H1 (cell line): ENCODE data around the gene GTF2A1. TPM values are rescaled to one million over a fixed set of nuclear protein-coding genes. Genes with fewer than 3 reads are reported as not detected.

ENCODE experiments used
- CTCF ChIA-PET: fragments of 300-600 bp; sonication (Branson Sonifier 250); formaldehyde crosslinking; loops from one replicate; lab custom pipeline; 2021; ENCODE audit not compliant: partially characterized antibody; lab: Charles Lee
- POLR2A ChIA-PET: fragments of 300-600 bp; sonication (Branson Sonifier 250); formaldehyde crosslinking; loops from one replicate; lab custom pipeline; 2021; ENCODE audit warnings: inconsistent platforms; ENCODE audit not compliant: partially characterized antibody; lab: Charles Lee
- DNase-seq, 2 experiments: peaks; one replicate each; pipeline versions ENCODE4 v3.0.0 to v3.0.0-alpha.2; 2010 to 2022; ENCODE audit warnings: low spot score in 2 of 2, low read depth in 1 of 2, mixed read lengths in 1 of 2
- FAIRE-seq: peaks from 2 replicates; lab custom pipeline; 2011; peaks lifted over from hg19 to GRCh38; lab: Jason Lieb, UNC
- H2AFZ ChIP-seq: 2 replicates; pipeline ENCODE4 v1.8.1; 2012; ENCODE audit warnings: low read length, inconsistent platforms
- H2AK5ac ChIP-seq: 2 replicates; pipeline ENCODE4 v1.6.1; 2013; ENCODE audit warnings: low read depth, low read length
- H2BK120ac ChIP-seq: replicated peaks from 2 replicates; pipeline ENCODE3; 2013; ENCODE audit warnings: low read depth, low read length, inconsistent platforms
- H2BK12ac ChIP-seq: 2 replicates; pipeline ENCODE4 v1.6.1; 2013; ENCODE audit warnings: low read depth, low read length
- H2BK15ac ChIP-seq: 2 replicates; pipeline ENCODE4 v1.6.1; 2013; ENCODE audit warnings: low read length
- H2BK20ac ChIP-seq: 2 replicates; pipeline ENCODE4 v1.6.1; 2013; ENCODE audit warnings: low read length
- H2BK5ac ChIP-seq: 2 replicates; pipeline ENCODE4 v1.6.1; 2013; ENCODE audit warnings: low read depth, low read length
- H3K14ac ChIP-seq: 2 replicates; pipeline ENCODE4 v1.6.1; 2013; ENCODE audit warnings: inconsistent platforms; ENCODE audit not compliant: insufficient read length
- H3K18ac ChIP-seq: 2 replicates; pipeline ENCODE4 v1.6.1; 2013; ENCODE audit warnings: low read length; ENCODE audit errors: extremely low read depth
- H3K23ac ChIP-seq: 2 replicates; pipeline ENCODE4 v1.6.1; 2013; ENCODE audit warnings: inconsistent platforms; ENCODE audit not compliant: insufficient read length
- H3K23me2 ChIP-seq: 2 replicates; pipeline ENCODE4 v1.6.1; 2013; ENCODE audit warnings: low read depth, low read length
- H3K27ac ChIP-seq: 2 replicates; pipeline ENCODE4 v1.6.1; 2011; ENCODE audit warnings: low read depth, low read length, inconsistent platforms
- H3K27me3 ChIP-seq, 4 experiments: replicated peaks in 1 of 4; 1 replicate in 1 of 4; 2 replicates in 3 of 4; pipeline versions ENCODE4 v1.6.1 to v1.8.1; 2011 to 2013; ENCODE audit warnings: low read length in 3 of 4, mild to moderate bottlenecking in 3 of 4, inconsistent platforms in 2 of 4, mixed read lengths in 2 of 4, moderate library complexity in 1 of 4; ENCODE audit not compliant: control insufficient read depth in 3 of 4, insufficient read depth in 3 of 4; ENCODE audit errors: extremely low read depth in 1 of 4
- H3K36me3 ChIP-seq, 4 experiments: 2 replicates each; pipeline versions ENCODE4 v1.6.1 to v1.8.1; 2011 to 2013; ENCODE audit warnings: mild to moderate bottlenecking in 4 of 4, low read length in 3 of 4, moderate library complexity in 2 of 4, control low read depth in 1 of 4, inconsistent platforms in 1 of 4; ENCODE audit not compliant: insufficient read depth in 4 of 4, control insufficient read depth in 2 of 4
- H3K4ac ChIP-seq: replicated peaks from 2 replicates; pipeline ENCODE3; 2013; ENCODE audit warnings: low read length, low read depth, mixed read lengths, inconsistent platforms; ENCODE audit not compliant: insufficient read length
- H3K4me1 ChIP-seq, 4 experiments: replicated peaks in 1 of 4; 1 replicate in 1 of 4; 2 replicates in 3 of 4; pipeline versions ENCODE4 v1.6.1 to v1.8.1; 2011 to 2013; ENCODE audit warnings: low read length in 3 of 4, inconsistent platforms in 2 of 4, mixed read lengths in 1 of 4; ENCODE audit not compliant: insufficient read depth in 4 of 4, control insufficient read depth in 3 of 4
- H3K4me2 ChIP-seq, 2 experiments: 2 replicates each; pipeline versions ENCODE4 v1.6.1 to v1.8.1; 2011 to 2013; ENCODE audit warnings: low read depth in 2 of 2, low read length in 2 of 2, control low read depth in 1 of 2, inconsistent platforms in 1 of 2, mild to moderate bottlenecking in 1 of 2; ENCODE audit not compliant: insufficient read depth in 1 of 2
- H3K4me3 ChIP-seq, 4 experiments: fragments of 200-600, 300-600 bp in 1 of 4; sonication (generic), shearing (Covaris generic), sonication (Bioruptor Twin) in 1 of 4; 2 replicates each; pipeline versions ENCODE4 v1.5.1 to v1.8.1; 2011 to 2016; ENCODE audit warnings: low read length in 4 of 4, low read depth in 3 of 4, control low read depth in 2 of 4, inconsistent platforms in 2 of 4, mild to moderate bottlenecking in 2 of 4, mixed read lengths in 1 of 4, moderate library complexity in 1 of 4; ENCODE audit not compliant: insufficient read depth in 2 of 4; ENCODE audit errors: extremely low read depth in 1 of 4
- H3K56ac ChIP-seq: replicated peaks from 2 replicates; pipeline ENCODE3; 2013; ENCODE audit warnings: low read depth, mild to moderate bottlenecking, mixed read lengths, low read length, inconsistent platforms; ENCODE audit not compliant: insufficient read length
- H3K79me1 ChIP-seq: 2 replicates; pipeline ENCODE4 v1.6.1; 2013; ENCODE audit warnings: low read depth, low read length, control low read depth
- H3K79me2 ChIP-seq, 2 experiments: 2 replicates each; pipeline versions ENCODE4 v1.6.1 to v1.8.1; 2012 to 2013; ENCODE audit warnings: low read length in 2 of 2, mild to moderate bottlenecking in 2 of 2, inconsistent platforms in 1 of 2; ENCODE audit not compliant: insufficient read depth in 2 of 2, control insufficient read depth in 1 of 2
- H3K9ac ChIP-seq, 4 experiments: replicated peaks in 1 of 4; 1 replicate in 1 of 4; 2 replicates in 3 of 4; pipeline versions ENCODE4 v1.6.1 to v1.8.1; 2011 to 2013; ENCODE audit warnings: low read depth in 3 of 4, low read length in 3 of 4, control low read depth in 2 of 4, mild to moderate bottlenecking in 2 of 4, moderate library complexity in 2 of 4, inconsistent platforms in 1 of 4; ENCODE audit errors: extremely low read depth in 1 of 4
- H3K9me3 ChIP-seq, 2 experiments: 2 replicates each; pipeline versions ENCODE4 v1.6.1 to v1.8.1; 2012 to 2013; ENCODE audit warnings: mild to moderate bottlenecking in 2 of 2, moderate library complexity in 2 of 2, control low read depth in 1 of 2, inconsistent platforms in 1 of 2, low read depth in 1 of 2, low read length in 1 of 2, mixed read lengths in 1 of 2; ENCODE audit not compliant: insufficient read depth in 2 of 2
- H4K20me1 ChIP-seq, 2 experiments: replicated peaks in 1 of 2; 2 replicates each; pipeline versions ENCODE3 to v1.8.1; 2011 to 2013; ENCODE audit warnings: inconsistent platforms in 2 of 2, low read length in 2 of 2, mild to moderate bottlenecking in 1 of 2; ENCODE audit not compliant: insufficient read depth in 2 of 2, control insufficient read depth in 1 of 2
- H4K5ac ChIP-seq: 2 replicates; pipeline ENCODE4 v1.6.1; 2013; ENCODE audit warnings: low read length, low read depth, mixed read lengths, inconsistent platforms; ENCODE audit not compliant: insufficient read length
- H4K8ac ChIP-seq: 2 replicates; pipeline ENCODE4 v1.8.0; 2013; ENCODE audit warnings: mild to moderate bottlenecking, moderate library complexity, low read length, inconsistent platforms; ENCODE audit not compliant: insufficient read depth; ENCODE audit errors: extremely low read depth
- H4K91ac ChIP-seq: replicated peaks from 2 replicates; pipeline ENCODE3; 2013; ENCODE audit warnings: low read length, mixed read lengths, inconsistent platforms; ENCODE audit not compliant: insufficient read length
- BRCA1 ChIP-seq: IDR thresholded peaks from 2 replicates; pipeline ENCODE4 v1.6.1; 2012; ENCODE audit warnings: low read depth, low read length, improper control_type of control experiment
- CBX8 ChIP-seq: fragments of 300-800, 300-1000 bp; sonication (generic); IDR thresholded peaks from 2 replicates; pipeline ENCODE4 v1.7.1; 2016; ENCODE audit warnings: low read depth, low read length, borderline replicate concordance
- CREB1 ChIP-seq: IDR thresholded peaks from 2 replicates; pipeline ENCODE4 v1.6.1; 2012; ENCODE audit warnings: inconsistent platforms
- CTBP2 ChIP-seq: IDR thresholded peaks from 2 replicates; pipeline ENCODE4 v1.7.0; 2011; ENCODE audit warnings: borderline replicate concordance, mild to moderate bottlenecking, moderate library complexity, mixed read lengths, low read length; ENCODE audit not compliant: insufficient read depth, insufficient read length
- FOSL1 ChIP-seq: IDR thresholded peaks from 2 replicates; pipeline ENCODE4 v1.6.1; 2011; ENCODE audit warnings: mild to moderate bottlenecking, low read depth, low read length, moderate library complexity; ENCODE audit not compliant: insufficient read depth
- GTF2F1 ChIP-seq: IDR thresholded peaks from 2 replicates; pipeline ENCODE4 v1.6.1; 2012; ENCODE audit warnings: low read depth, low read length, improper control_type of control experiment, borderline replicate concordance
- NANOG ChIP-seq: IDR thresholded peaks from 2 replicates; pipeline ENCODE4 v1.6.1; 2011; ENCODE audit warnings: low read length, low read depth, mild to moderate bottlenecking, inconsistent platforms; ENCODE audit not compliant: insufficient read depth, poor library complexity, severe bottlenecking
- SAP30 ChIP-seq: fragments of 300-600 bp; sonication (generic); IDR thresholded peaks from 2 replicates; pipeline ENCODE4 v1.7.1; 2012; ENCODE audit warnings: low read length, moderate library complexity, mild to moderate bottlenecking, inconsistent platforms; ENCODE audit not compliant: insufficient read depth, insufficient replicate concordance
- SIN3A ChIP-seq, 2 experiments: IDR thresholded peaks in 1 of 2; conservative IDR thresholded peaks in 1 of 2; 2 replicates each; pipeline ENCODE4 v1.6.1; 2011 to 2012; ENCODE audit warnings: low read length in 2 of 2, improper control_type of control experiment in 1 of 2, low read depth in 1 of 2, mild to moderate bottlenecking in 1 of 2
- SP4 ChIP-seq: IDR thresholded peaks from 2 replicates; pipeline ENCODE4 v1.6.1; 2012; ENCODE audit warnings: low read length, inconsistent platforms
- SUZ12 ChIP-seq: fragments of 200-600 bp; sonication (generic); IDR thresholded peaks from 2 replicates; pipeline ENCODE4 v1.6.1; 2012; ENCODE audit warnings: mild to moderate bottlenecking, inconsistent platforms, low read length, moderate library complexity, mixed read lengths
- WGBS, 2 experiments: shearing (Covaris generic) in 1 of 2; methylation state at CpG; one replicate each; pipeline versions ENCODE4 v1.1.6 to v1.1.7; 2013 to 2015; ENCODE audit warnings: low lambda C conversion rate in 2 of 2, mixed read lengths in 2 of 2, inconsistent platforms in 1 of 2, low coverage in 1 of 2, missing lambda C conversion rate in 1 of 2; ENCODE audit not compliant: insufficient replicate concordance in 2 of 2, insufficient coverage in 1 of 2, insufficient read length in 1 of 2; ENCODE audit errors: extremely low coverage in 1 of 2, missing lambda C conversion rate in 1 of 2; 5-methylcytosine and 5-hydroxymethylcytosine counted together
- polyA plus RNA-seq, 7 experiments: library from polyadenylated mRNA; depleted of rRNA in 3 of 7; stranded (reverse) in 5 of 7; unstranded in 2 of 7; fragments of >200 nt in 5 of 7; fragments of 200-250 nt in 2 of 7; gene quantifications; 1 replicate in 5 of 7; 2 replicates in 1 of 7; 4 replicates in 1 of 7; pipeline versions ENCODE4 v1.2.1 to v1.2.3, GENCODE V29; 2011 to 2013; ENCODE audit warnings: missing spikeins in 2 of 7, mixed read lengths in 2 of 7
- total RNA-seq: library from RNA; stranded (reverse); fragmentation: NEBNext Ultra II Directional; extraction: Animal tissue kit (Norgen Biotek cat#: 25700); gene quantifications from 2 replicates; pipeline ENCODE4 v1.2.1, GENCODE V29; 2021

Gene GTF2A1
- total and polyA plus RNA-seq, 2 of the 8 experiments (the other 6 are each of a cell fraction or from before 2014, with no cell fraction given): 24.1 to 57.8 TPM

DNA sequence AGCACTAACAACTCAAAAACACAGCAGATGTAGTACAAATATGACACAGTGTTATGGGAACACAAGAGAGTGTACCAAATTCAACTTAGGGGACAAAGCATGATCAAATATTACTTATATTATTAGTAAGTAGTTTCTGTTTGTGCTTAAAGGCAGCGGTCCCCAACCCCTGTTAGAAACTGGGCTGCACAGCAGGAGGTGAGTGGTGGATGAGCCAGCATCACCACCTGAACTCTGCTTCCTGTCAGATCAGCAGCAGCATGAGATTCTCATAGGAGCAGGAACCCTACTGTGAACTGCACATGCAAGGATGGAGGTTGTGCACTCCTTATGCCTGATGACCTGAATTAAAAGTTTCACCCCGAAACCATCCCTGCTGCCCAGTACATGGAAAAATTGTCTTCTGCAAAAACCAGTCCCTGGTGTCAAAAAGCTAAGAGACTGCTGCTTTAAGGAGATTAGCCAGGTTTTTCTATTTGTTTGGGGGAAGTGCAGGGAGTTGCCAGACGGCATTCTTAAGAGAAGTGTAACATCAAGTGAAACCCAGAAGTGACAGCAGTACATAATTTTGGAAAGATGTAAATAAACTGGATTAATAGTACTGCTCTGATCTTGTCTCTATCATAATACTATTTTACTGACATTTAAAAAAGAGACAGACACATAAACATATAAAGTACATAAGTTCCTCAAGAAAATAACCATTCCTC, 26.7 kb downstream of the GTF2A1 start:
- no peak overlapping the region for H2AK5ac ChIP-seq
- ChIA-PET POLR2A (interaction anchor here (1.3 to 1.4 kb wide), 2 partner anchors 23 to 25 kb away, joined by 3 to 5 read pairs; no protein-coding TSS in a partner anchor), CTCF (interaction anchor here (0.6 to 0.9 kb wide), 3 partner anchors 126 to 271 kb away, joined by 3 to 4 read pairs (median 3); no protein-coding TSS in a partner anchor)
- no peak overlapping the region for H2BK15ac ChIP-seq
- FAIRE-seq (no peak), DNase-seq (no peak)
- peaks cover 0 to 33% of the 10 kb centered on the region in 2 experiments; a peak in 2 of 4 replicates for H3K79me2 ChIP-seq
- no peak overlapping the region for H3K4me2 ChIP-seq
- H3K9me3 ChIP-seq: no peaks in the 10 kb centered on the region
- H3K79me1 ChIP-seq: no peaks in the 10 kb centered on the region
- 92% methylated on average over 3 of the region's 3 CpGs; no CpG with 5 or more reads in 1 of the 2 experiments for WGBS, 2 experiments
- no peak overlapping the region for H4K91ac ChIP-seq
- H3K56ac ChIP-seq: no peak overlapping the region
- no peak overlapping the region for H2BK12ac ChIP-seq
- no peak overlapping the region for H3K4ac ChIP-seq
- H2BK120ac ChIP-seq: no peak overlapping the region
- no peaks in the 10 kb centered on the region for H3K23me2 ChIP-seq
- peaks cover 16 to 90% (median 40%) of the 10 kb centered on the region in 4 experiments; a peak in 7 of 8 replicates for H3K36me3 ChIP-seq
- no peak overlapping the region for H3K18ac ChIP-seq
- no peak overlapping the region for H3K14ac ChIP-seq
- no peak overlapping the region for H3K27ac ChIP-seq
- H3K23ac ChIP-seq: no peak overlapping the region
- no peaks in the 10 kb centered on the region for H3K4me1 ChIP-seq
- no peak overlapping the region for H2AFZ ChIP-seq
- no peak overlapping the region for H4K8ac ChIP-seq
- H2BK20ac ChIP-seq: no peak overlapping the region
- H3K9ac ChIP-seq: no peak overlapping the region
- no peak overlapping the region for H2BK5ac ChIP-seq
- no peak overlapping the region for H3K4me3 ChIP-seq
- TF ChIP-seq CREB1: no peak
- no peak for TF ChIP-seq FOSL1
- TF ChIP-seq GTF2F1: no peak
- TF ChIP-seq SUZ12: no peak
- TF ChIP-seq SP4: no peak
- TF ChIP-seq SAP30: no peak
- TF ChIP-seq SIN3A (conservative IDR thresholded peaks at IDR 0.05 in 1 of 2, IDR thresholded peaks at IDR 0.05 in 1 of 2; ENCODE audit: low read depth in 1 of 2, low read length in 2 of 2): no peak
- TF ChIP-seq CTBP2: no peak
- TF ChIP-seq CBX8: no peak
- TF ChIP-seq NANOG: no peak
- no peak for TF ChIP-seq BRCA1
- no peaks in the 10 kb centered on the region for H3K27me3 ChIP-seq
- peaks cover 0 to 3% of the 10 kb centered on the region in 2 experiments for H4K20me1 ChIP-seq
- no peak overlapping the region for H4K5ac ChIP-seq
